22Rv1 (cell line): ENCODE measurements around the gene ADAMTS17.

ENCODE experiments used
- ZFX ChIP-seq: fragments of 450-650 bp; IDR thresholded peaks from 2 replicates; pipeline ENCODE4 v1.6.1; 2017; ENCODE audit warnings: antibody characterized with exemption, borderline replicate concordance
- TF ChIP-seq, protein P1 (sequence below): fragments of 450-650 bp; IDR thresholded peaks from 2 replicates; pipeline ENCODE4 v1.5.1; 2017; ENCODE audit warnings: mild to moderate bottlenecking

DNA sequence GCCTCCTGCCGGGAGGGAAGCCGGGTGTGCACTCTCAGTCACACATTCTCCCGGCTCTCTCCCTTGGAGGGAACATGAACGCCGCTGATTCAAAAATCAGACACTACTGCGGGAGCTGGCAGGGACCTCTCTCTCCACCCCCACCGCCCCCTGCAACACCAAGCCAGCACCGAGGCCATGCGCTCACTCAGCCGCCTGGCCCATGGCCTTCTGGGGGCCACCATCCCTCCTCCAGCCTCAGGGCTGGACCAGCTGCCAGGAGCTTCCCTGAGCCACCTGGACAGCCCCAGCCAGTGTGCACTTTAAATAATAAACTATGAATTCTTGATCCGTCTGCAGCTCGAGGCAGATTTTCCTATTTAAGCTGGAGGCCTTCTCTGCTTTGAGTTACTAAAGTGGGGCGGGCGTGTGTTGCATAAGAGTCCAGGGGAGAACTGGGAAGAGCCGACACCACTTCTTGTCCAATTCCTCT, 30.6 kb downstream of the ADAMTS17 start:
- TF ChIP-seq, protein P1, sequence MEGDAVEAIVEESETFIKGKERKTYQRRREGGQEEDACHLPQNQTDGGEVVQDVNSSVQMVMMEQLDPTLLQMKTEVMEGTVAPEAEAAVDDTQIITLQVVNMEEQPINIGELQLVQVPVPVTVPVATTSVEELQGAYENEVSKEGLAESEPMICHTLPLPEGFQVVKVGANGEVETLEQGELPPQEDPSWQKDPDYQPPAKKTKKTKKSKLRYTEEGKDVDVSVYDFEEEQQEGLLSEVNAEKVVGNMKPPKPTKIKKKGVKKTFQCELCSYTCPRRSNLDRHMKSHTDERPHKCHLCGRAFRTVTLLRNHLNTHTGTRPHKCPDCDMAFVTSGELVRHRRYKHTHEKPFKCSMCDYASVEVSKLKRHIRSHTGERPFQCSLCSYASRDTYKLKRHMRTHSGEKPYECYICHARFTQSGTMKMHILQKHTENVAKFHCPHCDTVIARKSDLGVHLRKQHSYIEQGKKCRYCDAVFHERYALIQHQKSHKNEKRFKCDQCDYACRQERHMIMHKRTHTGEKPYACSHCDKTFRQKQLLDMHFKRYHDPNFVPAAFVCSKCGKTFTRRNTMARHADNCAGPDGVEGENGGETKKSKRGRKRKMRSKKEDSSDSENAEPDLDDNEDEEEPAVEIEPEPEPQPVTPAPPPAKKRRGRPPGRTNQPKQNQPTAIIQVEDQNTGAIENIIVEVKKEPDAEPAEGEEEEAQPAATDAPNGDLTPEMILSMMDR, result no peak
- no peak for TF ChIP-seq ZFX
